ENCODE measurements around the gene TOP3A.
"Not testable (repeated sequence)": the region's sequence is repeated elsewhere in the genome, so short reads cannot be mapped to it uniquely, and the experiment has no call there.

TOP3A gene

GRCh38 chr17:18314731-18315561 is at the start of gene TOP3A, which contains the start of gene SMCR8:
TOP3A (minus strand) TSS chr17:18314994; CDS start chr17:18314778, 216 bp downstream.
SMCR8 (plus strand) TSS chr17:18315293; CDS start chr17:18315790, 497 bp downstream.
- intact Hi-C loops (cut with DNase I), result loop anchor here (5.0 to 10.0 kb wide), 3 partner anchors 60 to 228 kb away; partner anchors contain the start of genes ALKBH5, DRG2 and FLII
- DNase-seq, result peak; percentile 95 to 99 (median 98)

GRCh38 chr17:18364166-18364565 is 49.4 kb upstream of the TOP3A start:
- DNase-seq, result no peak
- intact Hi-C loops (cut with DNase I), result no loop called here

DNA sequence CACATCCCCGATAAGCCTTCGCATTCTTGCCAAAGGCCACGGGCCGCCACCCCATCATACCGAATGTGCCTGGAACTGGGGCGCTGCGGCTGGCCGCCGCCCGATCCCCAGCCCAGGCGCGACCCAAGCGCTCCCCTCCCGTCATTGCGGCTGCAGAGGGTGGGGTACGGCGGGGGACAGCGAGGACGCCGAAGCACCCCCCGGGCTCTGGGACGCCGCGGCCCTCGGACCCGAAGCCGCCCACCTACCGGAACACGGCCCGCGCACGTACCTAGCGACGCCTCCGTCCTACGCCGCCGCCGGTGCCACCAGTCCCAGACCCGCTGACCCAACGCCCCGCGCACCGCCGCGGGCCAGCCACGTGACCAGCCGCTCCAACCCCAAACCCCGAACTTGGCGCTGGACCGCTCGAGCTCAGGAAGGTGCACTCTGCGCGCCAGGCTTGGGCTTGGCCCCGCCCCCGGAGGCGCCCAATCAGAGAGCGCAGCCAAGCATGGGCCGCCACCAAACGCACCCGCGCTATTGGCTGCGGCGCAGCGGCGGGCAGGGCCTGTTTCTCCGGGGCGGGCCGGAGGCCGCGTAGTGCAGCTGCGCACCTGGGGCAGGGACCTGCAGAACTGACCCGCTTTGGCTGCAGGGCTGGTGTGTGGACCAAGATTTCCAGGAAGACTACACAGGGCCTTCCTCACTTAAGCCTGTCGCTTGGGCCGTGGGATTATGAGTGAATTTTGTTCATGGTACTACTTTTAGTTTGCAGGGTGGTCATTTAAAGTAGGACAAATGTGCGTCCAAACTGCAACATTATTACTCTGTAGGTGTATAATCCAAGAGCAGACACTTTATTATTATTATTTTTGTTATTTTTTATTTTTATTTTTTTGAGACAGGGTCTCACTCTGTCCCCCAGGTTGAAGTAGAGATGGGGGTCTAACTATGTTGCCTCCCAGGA is 48.6 kb upstream of the TOP3A start, which contains the start of gene SHMT1:
SHMT1 (minus strand) TSS at position 450 of the 949 bp plus-strand sequence. CDS start 7,569 bp downstream, outside the sequence.
- DNase-seq, result peak; percentile 90 to 98 (median 96)
- intact Hi-C loops (cut with DNase I), result no loop called here

- intact Hi-C loops (cut with DNase I), result no loop called here
- peak; percentile 70 to 98 (median 91) for DNase-seq
Measured at GRCh38 chr17:18362698-18363100, 47.9 kb upstream of the TOP3A start.

DNA sequence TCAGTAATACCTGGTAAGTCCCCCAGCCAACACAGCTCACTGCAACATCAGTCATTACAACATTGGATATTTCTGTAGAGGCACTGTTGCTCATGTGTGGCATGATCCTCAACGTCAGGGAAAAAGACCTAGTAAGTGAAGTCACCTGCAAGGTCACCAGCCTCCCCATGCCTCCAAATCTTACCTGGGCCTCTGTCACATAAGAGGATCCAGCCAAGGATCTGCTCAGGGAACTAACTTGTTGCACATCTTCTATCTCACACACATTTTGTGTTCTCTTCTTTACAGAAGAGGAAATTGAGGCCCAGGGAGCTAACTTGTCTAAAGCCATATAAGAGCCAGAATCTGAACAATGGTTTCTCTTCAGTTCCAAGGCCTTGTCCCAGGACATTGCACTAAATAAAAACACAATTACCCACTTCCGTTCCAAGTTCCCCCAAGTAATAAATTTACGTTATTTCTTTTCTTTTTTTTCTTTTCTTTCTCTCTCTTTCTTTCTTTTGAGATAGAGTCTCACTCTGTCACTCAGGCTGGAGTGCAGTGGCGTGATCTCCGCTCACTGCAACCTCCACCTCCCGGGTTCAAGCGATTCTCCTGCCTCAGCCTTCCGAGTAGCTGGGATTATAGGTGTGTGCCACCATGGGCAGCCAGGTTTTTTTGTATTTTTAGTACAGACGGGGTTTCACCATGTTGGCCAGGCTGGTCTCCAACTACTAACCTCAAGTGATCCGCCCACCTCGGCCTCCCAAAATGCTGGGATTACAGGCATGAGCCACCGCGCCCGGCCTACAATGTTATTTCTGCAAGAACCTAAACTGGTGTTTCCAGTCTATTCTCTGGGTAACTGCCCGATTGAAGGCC is 47.3 kb upstream of the TOP3A start:
- no peak for DNase-seq
- intact Hi-C loops (cut with DNase I), result no loop called here

DNA sequence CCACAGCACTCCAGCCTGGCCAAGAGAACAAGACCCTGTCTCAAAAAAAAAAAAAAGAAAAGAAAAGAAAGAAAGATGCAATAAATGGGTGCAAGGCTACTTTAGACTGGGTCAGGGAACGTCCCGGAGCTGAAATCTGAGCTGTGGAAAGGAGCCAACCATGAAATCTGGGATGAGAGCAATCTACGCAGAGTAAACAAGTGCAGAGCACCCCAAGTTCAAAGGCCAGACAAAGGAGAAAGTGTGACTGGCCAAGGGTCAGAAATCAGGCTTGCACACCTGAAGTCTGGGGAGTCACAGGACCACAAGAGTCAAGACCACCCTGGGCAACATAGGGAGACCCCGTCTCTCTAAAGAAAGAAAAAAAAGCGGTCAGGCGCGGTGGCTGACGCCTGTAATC is 45.7 kb upstream of the TOP3A start:
- no peak for DNase-seq
- intact Hi-C loops (cut with DNase I), result no loop called here

DNA sequence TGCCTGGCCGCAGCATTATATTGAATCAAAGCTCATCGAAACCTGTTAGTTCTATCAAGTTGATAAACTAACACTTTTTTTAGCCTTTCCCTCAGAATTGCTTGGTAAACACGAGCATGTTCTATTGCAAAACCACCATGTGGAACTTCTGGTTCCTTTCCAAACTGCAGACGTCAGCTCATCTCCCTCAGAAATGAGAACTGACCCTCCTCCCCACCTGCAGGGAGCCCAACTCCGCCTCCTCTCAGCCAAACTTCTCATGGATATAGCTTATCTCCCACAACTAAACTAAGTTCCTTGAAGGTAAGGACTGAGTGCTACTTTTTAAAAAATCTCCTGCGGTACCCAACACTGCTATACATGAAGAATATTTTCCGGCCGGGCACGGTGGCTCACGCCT is 41.8 kb upstream of the TOP3A start:
- intact Hi-C loops (cut with DNase I), result no loop called here
- DNase-seq, result peak in 18 of 42 donors; percentile 14 to 53 (median 29)

DNA sequence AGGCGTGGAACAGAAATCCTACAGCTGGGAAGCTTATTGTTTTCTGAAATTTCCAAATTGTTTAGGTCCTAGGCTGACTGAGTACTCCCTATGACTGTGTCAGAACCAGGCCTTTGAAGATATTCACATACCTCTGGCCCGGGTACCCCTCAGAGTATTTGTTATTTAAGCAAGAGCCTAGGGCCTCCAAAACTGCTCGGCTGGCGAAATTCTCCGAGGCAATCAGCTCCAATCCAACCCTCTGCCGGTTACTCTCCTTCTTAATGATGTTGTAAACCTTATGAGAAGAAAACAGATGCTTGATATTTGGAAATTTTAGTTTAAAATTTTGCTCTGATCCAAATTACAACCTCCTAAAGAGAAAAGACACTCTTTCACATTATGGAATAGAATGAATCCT is 38.7 kb upstream of the TOP3A start:
- intact Hi-C loops (cut with DNase I), result no loop called here
- DNase-seq, result no peak

DNA sequence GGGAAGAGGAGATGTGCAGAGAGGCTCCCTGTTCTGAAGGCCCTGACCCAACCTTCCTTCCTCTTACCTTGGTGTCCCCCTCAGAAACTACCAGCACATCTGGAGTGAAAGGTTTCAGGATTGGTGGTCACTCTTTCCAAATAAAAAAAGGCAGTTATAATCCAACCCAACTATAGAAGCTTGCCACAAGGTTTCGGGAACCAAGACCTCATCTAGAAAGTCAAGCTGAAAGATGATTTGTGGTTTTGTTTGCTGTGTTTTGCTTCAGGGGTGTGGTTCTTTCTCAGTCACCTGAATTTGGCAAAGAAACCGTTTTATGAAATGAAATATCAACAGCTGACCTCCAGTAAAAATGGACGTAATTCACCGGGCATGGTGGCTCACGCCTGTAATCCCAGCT is 29.2 kb upstream of the TOP3A start:
- intact Hi-C loops (cut with DNase I), result no loop called here
- DNase-seq, result no peak

- intact Hi-C loops (cut with DNase I), result no loop called here
- no peak for DNase-seq
Measured at GRCh38 chr17:18339933-18340332, 25.1 kb upstream of the TOP3A start.

GRCh38 chr17:18338158-18338557 is 23.4 kb upstream of the TOP3A start:
- intact Hi-C loops (cut with DNase I), result not testable (repeated sequence)

DNA sequence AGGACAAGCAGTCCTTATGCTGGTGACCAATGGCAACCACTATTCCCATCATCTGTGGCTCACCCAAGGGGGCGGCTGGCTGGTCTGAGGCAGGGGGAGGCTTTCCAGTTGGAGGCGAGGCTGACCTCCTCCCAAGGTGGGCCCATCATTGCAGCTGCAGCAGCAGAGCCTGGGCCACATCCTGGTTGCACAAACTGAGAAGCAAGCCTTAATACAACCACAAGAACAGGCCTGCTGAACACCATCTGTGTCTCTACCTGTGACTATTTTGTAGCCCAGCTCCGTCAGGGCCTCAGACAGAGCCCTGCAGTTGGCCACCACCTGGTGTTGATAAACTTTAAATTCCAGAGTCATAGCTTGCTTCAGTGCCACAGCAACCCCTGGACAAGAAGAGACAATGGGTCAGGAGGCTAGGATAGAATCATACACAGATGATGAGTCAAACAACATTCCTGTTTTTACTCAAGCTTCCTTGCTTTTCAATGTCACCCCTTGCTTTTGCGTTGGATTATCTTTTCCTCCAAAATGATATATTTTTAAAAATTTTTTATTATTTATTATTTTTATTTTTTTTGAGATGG is 18.2 kb upstream of the TOP3A start:
- DNase-seq, result no peak

More at GRCh38 chr17:18338158-18338557, 23.4 kb upstream of the TOP3A start:
- not testable (repeated sequence) for DNase-seq

DNA sequence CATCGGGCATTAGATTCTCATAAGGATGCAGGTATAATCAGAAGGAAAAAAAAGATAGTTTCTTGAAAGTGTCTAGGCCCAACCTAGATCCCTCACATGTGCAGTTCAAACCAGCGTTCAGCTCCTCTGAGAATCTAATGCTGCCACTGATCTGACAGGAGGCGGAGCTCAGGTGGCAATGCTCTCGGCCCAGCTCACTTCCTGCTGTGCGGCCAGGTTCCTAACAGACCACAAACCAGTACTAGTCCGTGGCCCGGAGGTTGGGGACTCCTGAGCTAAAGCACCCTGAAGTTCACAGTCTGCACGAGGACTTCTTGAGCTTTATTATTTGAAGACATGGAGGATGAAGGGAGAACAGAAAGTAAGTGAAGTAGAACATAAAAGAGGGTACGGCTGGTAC is 17.1 kb upstream of the TOP3A start:
- intact Hi-C loops (cut with DNase I), result no loop called here
- no peak for DNase-seq

More for the DNA sequence above, 18.2 kb upstream of the TOP3A start:
- intact Hi-C loops (cut with DNase I), result no loop called here

DNA sequence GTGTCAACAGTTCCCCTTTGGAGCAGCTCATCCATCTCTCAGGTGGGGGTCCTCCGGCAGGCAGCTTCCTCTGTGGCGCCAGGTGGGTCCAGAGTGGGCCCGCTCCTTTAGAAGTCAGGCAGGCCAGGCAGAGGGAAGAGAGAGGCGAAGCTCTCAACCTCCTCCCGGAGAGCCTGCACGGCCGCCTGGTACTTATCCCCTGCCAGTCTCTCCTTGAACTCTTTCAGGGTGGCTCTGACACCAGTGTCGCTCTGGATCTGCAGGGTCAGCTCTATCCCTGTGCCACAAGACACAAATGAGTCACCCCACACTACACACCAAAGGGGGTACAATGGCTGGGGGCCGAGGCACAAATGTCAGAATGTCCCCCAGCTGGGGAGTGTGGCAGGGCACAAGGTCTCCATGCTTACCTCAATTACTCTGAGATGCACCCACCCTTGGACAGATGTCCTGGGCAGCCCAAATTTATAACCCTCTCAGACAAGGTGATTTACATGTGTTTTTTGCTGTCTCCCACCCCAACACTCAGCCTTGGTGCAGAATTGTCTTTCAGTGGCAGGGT is 13.9 kb upstream of the TOP3A start:
- intact Hi-C loops (cut with DNase I), result no loop called here
- DNase-seq, result no peak

- DNase-seq, result peak in 33 of 42 donors; percentile 16 to 75 (median 52)
- intact Hi-C loops (cut with DNase I), result no loop called here
Measured at GRCh38 chr17:18327556-18327955, 12.8 kb upstream of the TOP3A start.

- no peak for DNase-seq
- intact Hi-C loops (cut with DNase I), result no loop called here
Measured at GRCh38 chr17:18327093-18327492, 12.3 kb upstream of the TOP3A start.

DNA sequence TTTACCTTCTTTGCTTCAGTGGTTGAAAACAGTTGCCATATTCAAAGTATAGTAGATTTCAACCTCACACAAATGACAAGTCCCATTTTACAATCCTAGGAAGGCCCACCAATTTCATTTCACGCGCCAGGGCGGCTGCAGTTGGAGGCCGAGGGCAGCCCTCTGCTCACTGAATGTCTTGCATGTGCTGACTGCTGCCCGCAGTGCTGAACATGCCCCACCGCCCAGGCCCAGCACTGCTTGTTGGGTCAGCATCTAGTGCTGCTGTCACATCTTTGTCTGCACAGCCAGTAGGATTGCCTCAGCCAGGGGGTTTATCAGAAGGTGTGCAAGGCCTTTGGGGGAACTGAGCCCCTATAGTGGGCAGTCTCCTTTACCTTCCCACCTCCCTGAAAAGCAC is 11.8 kb upstream of the TOP3A start:
- intact Hi-C loops (cut with DNase I), result no loop called here
- DNase-seq, result no peak

DNA sequence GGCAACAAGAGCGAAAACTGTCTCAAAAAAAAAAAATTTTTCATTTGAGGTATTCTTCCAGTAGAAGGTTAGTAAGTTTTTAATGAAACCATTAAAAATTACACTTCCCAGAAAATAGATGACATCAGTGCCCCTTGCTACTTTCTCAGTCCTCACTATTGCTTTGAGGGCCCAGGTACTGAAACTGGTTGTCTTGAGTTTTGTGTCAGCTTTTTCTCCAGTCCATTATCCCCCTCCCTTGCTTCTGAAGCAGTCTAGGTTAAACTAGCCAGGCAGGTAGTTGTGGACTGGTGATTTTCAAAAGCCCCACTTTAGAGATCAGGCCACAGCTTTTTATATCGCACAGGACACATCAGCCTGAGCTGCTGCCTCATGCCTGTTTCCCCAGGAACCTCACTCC is 11.2 kb upstream of the TOP3A start:
- no peak for DNase-seq
- intact Hi-C loops (cut with DNase I), result no loop called here

Measured in head of caudate nucleus (tissue), 42 donors.